Measurements from ENCODE around the gene CCNJL. TPM values are rescaled to one million over a fixed set of nuclear protein-coding genes. Genes with fewer than 3 reads are reported as not detected.

The CCNJL gene
- total and polyA plus RNA-seq, 2 donors (not counting 1 experiment from before 2014, with no cell fraction given): 0.03 to 0.67 TPM

DNA sequence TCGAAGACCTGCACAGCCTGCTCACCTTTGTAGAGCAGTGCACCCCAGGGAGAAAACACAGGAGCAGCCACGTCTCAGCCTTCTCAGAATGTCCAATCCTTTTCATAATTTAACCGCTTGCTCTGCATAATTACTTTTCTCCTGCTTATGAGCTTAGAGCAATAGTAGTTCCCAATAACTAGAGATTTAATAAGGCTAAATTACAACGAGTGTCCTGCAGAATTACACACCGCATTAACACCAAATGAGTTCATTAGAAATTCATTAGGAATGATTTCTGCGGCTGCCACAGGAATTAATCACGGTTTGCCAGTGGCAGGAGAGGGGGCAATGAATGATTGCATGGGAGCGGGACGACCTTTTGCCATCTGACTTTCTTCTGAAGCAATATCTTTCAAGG, 101.8 kb downstream of the CCNJL start:
- Histone ChIP-seq H3K9me3 (ENCODE audit: control extremely low read depth in 1 of 3, control insufficient read depth in 2 of 3, insufficient read depth in 1 of 3, low read length in 2 of 3) (no peaks in the 10 kb centered on the region), H3K4me3 (ENCODE audit: control extremely low read depth in 1 of 5, extremely low read depth in 1 of 5, insufficient read depth in 1 of 5, low read depth in 2 of 5, low read length in 4 of 5) (no peak overlapping the region), H3K79me2 (ENCODE audit: control insufficient read depth, insufficient read depth, low read length) (no peaks in the 10 kb centered on the region), H3K27ac (ENCODE audit: low read length in 2 of 2) (no peak overlapping the region), H2AFZ (ENCODE audit: insufficient read depth, low read depth, low read length, poor library complexity, severe bottlenecking) (no peak overlapping the region), H3K9ac (ENCODE audit: low read length) (no peak overlapping the region), H3K36me3 (replicated peaks in 1 of 2; ENCODE audit: control extremely low read depth in 1 of 2, control insufficient read depth in 1 of 2, extremely low read depth in 1 of 2, insufficient read depth in 2 of 2, low read length in 1 of 2) (no peaks in the 10 kb centered on the region), H3K27me3 (replicated peaks in 1 of 4; ENCODE audit: control extremely low read depth in 1 of 4, control insufficient read depth in 3 of 4, insufficient read depth in 4 of 4, low read length in 3 of 4) (peaks cover 0 to 2% (median 0%) of the 10 kb centered on the region in 4 experiments), H4K20me1 (ENCODE audit: control insufficient read depth, insufficient read depth, low read length, poor library complexity, severe bottlenecking) (no peaks in the 10 kb centered on the region), H3K4me2 (replicated peaks; ENCODE audit: low read depth, low read length, poor library complexity, severe bottlenecking) (no peak overlapping the region), H3K4me1 (ENCODE audit: control insufficient read depth in 2 of 2, insufficient read depth in 2 of 2, low read length in 2 of 2) (no peaks in the 10 kb centered on the region)
- no peak overlapping the region for H3K27ac Mint-ChIP-seq
- 94% methylated on average over 7 of the region's 9 CpGs for WGBS (ENCODE audit: insufficient coverage)
- H3K9me3 Mint-ChIP-seq (ENCODE audit: insufficient read depth): no peaks in the 10 kb centered on the region
- ATAC-seq (ENCODE audit: low read depth): no peak
- H3K27me3 Mint-ChIP-seq: peaks cover 4% of the 10 kb centered on the region
- TF ChIP-seq, protein P1, sequence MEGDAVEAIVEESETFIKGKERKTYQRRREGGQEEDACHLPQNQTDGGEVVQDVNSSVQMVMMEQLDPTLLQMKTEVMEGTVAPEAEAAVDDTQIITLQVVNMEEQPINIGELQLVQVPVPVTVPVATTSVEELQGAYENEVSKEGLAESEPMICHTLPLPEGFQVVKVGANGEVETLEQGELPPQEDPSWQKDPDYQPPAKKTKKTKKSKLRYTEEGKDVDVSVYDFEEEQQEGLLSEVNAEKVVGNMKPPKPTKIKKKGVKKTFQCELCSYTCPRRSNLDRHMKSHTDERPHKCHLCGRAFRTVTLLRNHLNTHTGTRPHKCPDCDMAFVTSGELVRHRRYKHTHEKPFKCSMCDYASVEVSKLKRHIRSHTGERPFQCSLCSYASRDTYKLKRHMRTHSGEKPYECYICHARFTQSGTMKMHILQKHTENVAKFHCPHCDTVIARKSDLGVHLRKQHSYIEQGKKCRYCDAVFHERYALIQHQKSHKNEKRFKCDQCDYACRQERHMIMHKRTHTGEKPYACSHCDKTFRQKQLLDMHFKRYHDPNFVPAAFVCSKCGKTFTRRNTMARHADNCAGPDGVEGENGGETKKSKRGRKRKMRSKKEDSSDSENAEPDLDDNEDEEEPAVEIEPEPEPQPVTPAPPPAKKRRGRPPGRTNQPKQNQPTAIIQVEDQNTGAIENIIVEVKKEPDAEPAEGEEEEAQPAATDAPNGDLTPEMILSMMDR (IDR thresholded peaks at IDR 0.05): no peak
- no peak for TF ChIP-seq EZH2 (IDR thresholded peaks at IDR 0.05; ENCODE audit: borderline replicate concordance, insufficient read depth, low read depth, low read length, poor library complexity, severe bottlenecking)
- no peaks in the 10 kb centered on the region for H3K4me1 Mint-ChIP-seq
- no peak overlapping the region for H3K4me3 Mint-ChIP-seq
- no peak for DNase-seq
- ChIA-PET CTCF (no interaction called here), POLR2A (no interaction called here)
- intact Hi-C loops (cut with micrococcal nuclease): no loop called here

DNA sequence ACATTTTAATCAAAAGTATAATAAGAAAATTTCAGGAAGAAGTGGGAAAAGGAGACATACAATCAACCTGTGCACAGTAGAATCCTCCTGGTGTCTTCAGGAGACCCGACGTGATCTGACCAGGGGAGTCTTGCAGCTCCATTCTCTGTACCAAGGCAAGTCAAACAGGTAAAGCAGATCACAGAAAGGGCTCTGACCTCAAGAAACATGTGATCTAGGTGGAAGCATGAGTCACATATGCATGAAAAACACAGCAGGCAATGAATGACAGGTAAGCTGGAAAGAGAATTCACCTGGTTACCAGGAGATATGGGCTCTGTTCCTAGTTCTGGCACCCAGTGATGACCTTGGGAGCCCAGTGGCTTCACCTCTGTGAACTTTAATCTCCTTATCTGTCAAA, 102.4 kb downstream of the CCNJL start:
- Mint-ChIP-seq H3K9me3 (ENCODE audit: insufficient read depth) (no peaks in the 10 kb centered on the region), H3K27ac (no peak overlapping the region), H3K4me3 (no peak overlapping the region), H3K4me1 (no peaks in the 10 kb centered on the region), H3K27me3 (peaks cover 4% of the 10 kb centered on the region)
- intact Hi-C loops (cut with micrococcal nuclease): no loop called here
- Histone ChIP-seq H3K9ac (ENCODE audit: low read length) (no peak overlapping the region), H3K27me3 (replicated peaks in 1 of 4; ENCODE audit: control extremely low read depth in 1 of 4, control insufficient read depth in 3 of 4, insufficient read depth in 4 of 4, low read length in 3 of 4) (peaks cover 0 to 2% (median 0%) of the 10 kb centered on the region in 4 experiments), H3K9me3 (ENCODE audit: control extremely low read depth in 1 of 3, control insufficient read depth in 2 of 3, insufficient read depth in 1 of 3, low read length in 2 of 3) (no peaks in the 10 kb centered on the region), H3K4me2 (replicated peaks; ENCODE audit: low read depth, low read length, poor library complexity, severe bottlenecking) (no peak overlapping the region), H3K36me3 (replicated peaks in 1 of 2; ENCODE audit: control extremely low read depth in 1 of 2, control insufficient read depth in 1 of 2, extremely low read depth in 1 of 2, insufficient read depth in 2 of 2, low read length in 1 of 2) (no peaks in the 10 kb centered on the region), H3K79me2 (ENCODE audit: control insufficient read depth, insufficient read depth, low read length) (no peaks in the 10 kb centered on the region), H3K27ac (ENCODE audit: low read length in 2 of 2) (no peak overlapping the region), H3K4me3 (ENCODE audit: control extremely low read depth in 1 of 5, extremely low read depth in 1 of 5, insufficient read depth in 1 of 5, low read depth in 2 of 5, low read length in 4 of 5) (no peak overlapping the region), H3K4me1 (ENCODE audit: control insufficient read depth in 2 of 2, insufficient read depth in 2 of 2, low read length in 2 of 2) (no peaks in the 10 kb centered on the region), H2AFZ (ENCODE audit: insufficient read depth, low read depth, low read length, poor library complexity, severe bottlenecking) (no peak overlapping the region), H4K20me1 (ENCODE audit: control insufficient read depth, insufficient read depth, low read length, poor library complexity, severe bottlenecking) (no peaks in the 10 kb centered on the region)
- no peak for ATAC-seq (ENCODE audit: low read depth)
- TF ChIP-seq, protein P1 (IDR thresholded peaks at IDR 0.05): no peak
- no peak for TF ChIP-seq EZH2 (IDR thresholded peaks at IDR 0.05; ENCODE audit: borderline replicate concordance, insufficient read depth, low read depth, low read length, poor library complexity, severe bottlenecking)
- CTCF ChIA-PET: no interaction called here
- 75% methylated on average over 2 of the region's 2 CpGs for WGBS (ENCODE audit: insufficient coverage)
- POLR2A ChIA-PET: no interaction called here
- no peak for DNase-seq

Measured in B cell (primary cell).